ENCODE measurements around the gene ADD1. TPM values are rescaled to one million over a fixed set of nuclear protein-coding genes. Genes with fewer than 3 reads are reported as not detected.
"Not testable (repeated sequence)": the region's sequence is repeated elsewhere in the genome, so short reads cannot be mapped to it uniquely, and the experiment has no call there.

ADD1 gene
- polyA plus RNA-seq, 12 donors = 147 to 968 (median 173) TPM

- no peak for DNase-seq
These were observed 89.4 kb downstream of the ADD1 start for GRCh38 chr4:2932951-2933565.

- DNase-seq = no peak
These were observed 90.0 kb downstream of the ADD1 start for GRCh38 chr4:2933566-2934076.

GRCh38 chr4:2934077-2934812, 90.6 kb downstream of the ADD1 start:
- peak; percentile 35 for DNase-seq

GRCh38 chr4:2934813-2935761, 91.4 kb downstream of the ADD1 start:
- peak; percentile 96 for DNase-seq

GRCh38 chr4:2935762-2936743, 92.4 kb downstream of the ADD1 start:
- DNase-seq = no peak

- no peak for DNase-seq
These were observed 93.1 kb downstream of the ADD1 start for GRCh38 chr4:2936773-2937145.

- DNase-seq = no peak
These were observed 93.7 kb downstream of the ADD1 start for GRCh38 chr4:2937146-2937857.

GRCh38 chr4:2937986-2938385, 94.3 kb downstream of the ADD1 start:
- no peak for DNase-seq

GRCh38 chr4:2938411-2938810, 94.8 kb downstream of the ADD1 start:
- not testable (repeated sequence) for DNase-seq

GRCh38 chr4:2938906-2939305, 95.3 kb downstream of the ADD1 start:
- DNase-seq = no peak

- no peak for DNase-seq
These were observed 96.0 kb downstream of the ADD1 start for GRCh38 chr4:2939383-2940243.

GRCh38 chr4:2940267-2941137, 96.9 kb downstream of the ADD1 start:
- no peak for DNase-seq

- DNase-seq = no peak
These were observed 97.7 kb downstream of the ADD1 start for GRCh38 chr4:2941138-2942036.

GRCh38 chr4:2942037-2942531, 98.4 kb downstream of the ADD1 start:
- DNase-seq = no peak

GRCh38 chr4:2942532-2943363, 99.1 kb downstream of the ADD1 start:
- no peak for DNase-seq

Data from muscle of arm (tissue), 12 donors.